ENCODE results near the gene AGAP6.
"Not testable (repeated sequence)": the region's sequence is repeated elsewhere in the genome, so short reads cannot be mapped to it uniquely, and the experiment has no call there.

The AGAP6 gene

GRCh38 chr10:49988376-49988775 is at the start of gene AGAP6:
AGAP6 (plus strand) TSS chr10:49988406; CDS start chr10:49988716, 310 bp downstream.
- not testable (repeated sequence) for H3K27ac ChIP-seq (ENCODE audit: low read depth, low read length); H4K20me1 ChIP-seq (ENCODE audit: control insufficient read depth, insufficient read depth, low read depth, low read length); H3K79me2 ChIP-seq (ENCODE audit: control insufficient read depth, low read length); H3F3A ChIP-seq (ENCODE audit: control insufficient read depth, insufficient read depth); H3K4me3 ChIP-seq (ENCODE audit: low read length); H3K36me3 ChIP-seq (ENCODE audit: control insufficient read depth, low read length); H3K9me3 ChIP-seq (ENCODE audit: control insufficient read depth, insufficient read depth, low read length); H3K9me2 ChIP-seq (replicated peaks; ENCODE audit: control insufficient read depth, low read length); H3K27me3 ChIP-seq (ENCODE audit: control insufficient read depth, low read length); H3K4me1 ChIP-seq (ENCODE audit: control insufficient read depth, low read length); H3K4me2 ChIP-seq (ENCODE audit: low read length)

GRCh38 chr10:49941447-49942338 is 46.5 kb upstream of the AGAP6 start, which contains the start of the genes PARG and TIMM23B:
PARG (minus strand) TSS chr10:49942027; CDS start chr10:49941725, 302 bp downstream.
TIMM23B (plus strand) TSS chr10:49942053; CDS start chr10:49942195, 142 bp downstream.
- Histone ChIP-seq H3K4me1 (ENCODE audit: control insufficient read depth, low read length) (peaks cover 21% of the 10 kb centered on the region), H3K4me2 (ENCODE audit: low read length) (peak within 1 kb of the TSS; percentile 71), H3K4me3 (ENCODE audit: low read length) (peak within 1 kb of the TSS; percentile 86), H3K79me2 (ENCODE audit: control insufficient read depth, low read length) (peaks cover 81% of the 10 kb centered on the region), H3K36me3 (ENCODE audit: control insufficient read depth, low read length) (peaks cover 14% of the 10 kb centered on the region), H3K27ac (ENCODE audit: low read depth, low read length) (peak within 1 kb of the TSS; percentile 49)
- not testable (repeated sequence) for H3K9me2 ChIP-seq (replicated peaks; ENCODE audit: control insufficient read depth, low read length); H4K20me1 ChIP-seq (ENCODE audit: control insufficient read depth, insufficient read depth, low read depth, low read length); H3K27me3 ChIP-seq (ENCODE audit: control insufficient read depth, low read length); H3K9me3 ChIP-seq (ENCODE audit: control insufficient read depth, insufficient read depth, low read length); H3F3A ChIP-seq (ENCODE audit: control insufficient read depth, insufficient read depth)
- TF ChIP-seq CTCF (IDR thresholded peaks at IDR 0.05; ENCODE audit: low read depth, low read length, poor library complexity, severe bottlenecking): peak; percentile 37

DNA sequence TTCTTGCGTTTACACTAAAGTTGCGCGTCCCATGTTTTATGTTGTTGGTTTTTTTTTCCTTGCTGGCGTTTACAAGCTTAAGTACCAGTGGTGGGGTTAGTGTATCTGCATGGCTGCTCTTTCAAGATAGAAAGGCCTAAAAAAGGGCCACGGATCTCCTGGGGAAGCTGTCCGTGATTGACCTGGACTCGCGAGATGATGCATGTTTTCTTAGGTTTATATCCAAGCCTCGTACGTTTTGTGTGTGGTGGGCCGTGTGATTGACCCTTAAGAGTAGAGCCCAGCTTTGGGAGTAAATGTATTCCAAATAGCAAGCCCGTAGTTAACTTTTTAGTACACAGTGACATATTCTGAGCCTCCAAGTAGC is 45.9 kb upstream of the AGAP6 start:
- H3K4me2 ChIP-seq (ENCODE audit: low read length): peak overlapping the region; percentile 71
- peaks cover 14% of the 10 kb centered on the region for H3K36me3 ChIP-seq (ENCODE audit: control insufficient read depth, low read length)
- H3K27ac ChIP-seq (ENCODE audit: low read depth, low read length): peak overlapping the region; percentile 49
- H3K27me3 ChIP-seq (ENCODE audit: control insufficient read depth, low read length); H3K9me3 ChIP-seq (ENCODE audit: control insufficient read depth, insufficient read depth, low read length); H3F3A ChIP-seq (ENCODE audit: control insufficient read depth, insufficient read depth); H4K20me1 ChIP-seq (ENCODE audit: control insufficient read depth, insufficient read depth, low read depth, low read length); H3K9me2 ChIP-seq (replicated peaks; ENCODE audit: control insufficient read depth, low read length): not testable (repeated sequence)
- H3K79me2 ChIP-seq (ENCODE audit: control insufficient read depth, low read length): peaks cover 84% of the 10 kb centered on the region
- peaks cover 21% of the 10 kb centered on the region for H3K4me1 ChIP-seq (ENCODE audit: control insufficient read depth, low read length)
- peak overlapping the region; percentile 86 for H3K4me3 ChIP-seq (ENCODE audit: low read length)

DNA sequence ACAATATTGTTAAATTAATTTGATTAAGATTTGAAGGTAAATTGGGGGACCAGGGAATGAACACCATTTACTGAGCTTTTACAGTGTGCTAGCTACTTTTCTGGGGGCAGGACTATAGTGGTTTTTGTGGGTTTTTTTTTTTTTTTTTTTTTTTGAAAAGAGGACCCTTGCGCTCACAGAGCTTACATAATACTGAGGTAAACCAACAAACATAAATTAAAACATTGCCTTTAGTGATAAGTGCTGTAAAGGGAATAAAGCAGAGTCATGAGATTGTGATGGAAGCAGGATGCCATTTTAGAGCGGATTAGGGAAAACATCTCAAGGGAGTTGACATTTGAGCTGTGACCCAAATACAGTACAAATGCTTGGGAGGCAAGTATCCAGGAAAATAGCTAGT is 44.6 kb upstream of the AGAP6 start:
- H4K20me1 ChIP-seq (ENCODE audit: control insufficient read depth, insufficient read depth, low read depth, low read length); H3K27ac ChIP-seq (ENCODE audit: low read depth, low read length); H3K9me2 ChIP-seq (replicated peaks; ENCODE audit: control insufficient read depth, low read length); H3K4me3 ChIP-seq (ENCODE audit: low read length); H3K27me3 ChIP-seq (ENCODE audit: control insufficient read depth, low read length); H3F3A ChIP-seq (ENCODE audit: control insufficient read depth, insufficient read depth); H3K9me3 ChIP-seq (ENCODE audit: control insufficient read depth, insufficient read depth, low read length): not testable (repeated sequence)
- H3K4me1 ChIP-seq (ENCODE audit: control insufficient read depth, low read length): peaks cover 21% of the 10 kb centered on the region
- H3K36me3 ChIP-seq (ENCODE audit: control insufficient read depth, low read length): peaks cover 14% of the 10 kb centered on the region
- H3K4me2 ChIP-seq (ENCODE audit: low read length): peak overlapping the region; percentile 42
- peaks cover 81% of the 10 kb centered on the region for H3K79me2 ChIP-seq (ENCODE audit: control insufficient read depth, low read length)

- H3K36me3 ChIP-seq (ENCODE audit: control insufficient read depth, low read length): peaks cover 12% of the 10 kb centered on the region
- not testable (repeated sequence) for H3K27ac ChIP-seq (ENCODE audit: low read depth, low read length); H3K4me3 ChIP-seq (ENCODE audit: low read length); H3F3A ChIP-seq (ENCODE audit: control insufficient read depth, insufficient read depth); H3K9me2 ChIP-seq (replicated peaks; ENCODE audit: control insufficient read depth, low read length); H4K20me1 ChIP-seq (ENCODE audit: control insufficient read depth, insufficient read depth, low read depth, low read length); H3K9me3 ChIP-seq (ENCODE audit: control insufficient read depth, insufficient read depth, low read length); H3K27me3 ChIP-seq (ENCODE audit: control insufficient read depth, low read length); H3K4me1 ChIP-seq (ENCODE audit: control insufficient read depth, low read length); H3K4me2 ChIP-seq (ENCODE audit: low read length)
- peaks cover 65% of the 10 kb centered on the region for H3K79me2 ChIP-seq (ENCODE audit: control insufficient read depth, low read length)
Measured at GRCh38 chr10:49948142-49948541, 40.1 kb upstream of the AGAP6 start.

DNA sequence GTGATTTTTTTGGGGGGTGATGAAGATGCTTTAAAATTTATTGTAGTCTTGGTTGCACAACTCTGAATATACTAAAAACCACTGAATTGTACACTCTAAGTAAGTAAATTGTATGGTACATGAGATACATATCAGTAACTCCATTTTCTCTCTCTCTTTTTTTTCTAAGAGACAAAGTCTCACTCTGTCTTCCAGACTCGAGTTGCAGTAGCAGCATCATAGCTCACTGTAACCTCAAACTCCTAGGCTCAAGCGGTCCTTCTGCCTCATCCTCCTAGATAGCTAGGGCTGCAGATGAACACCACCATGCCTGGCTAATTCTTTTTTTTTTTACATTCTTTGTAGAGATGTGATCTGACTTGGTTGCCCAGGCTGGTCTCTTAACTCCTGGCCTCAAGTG is 39.5 kb upstream of the AGAP6 start:
- not testable (repeated sequence) for H3K4me1 ChIP-seq (ENCODE audit: control insufficient read depth, low read length); H3K27me3 ChIP-seq (ENCODE audit: control insufficient read depth, low read length); H3K9me3 ChIP-seq (ENCODE audit: control insufficient read depth, insufficient read depth, low read length); H3K4me3 ChIP-seq (ENCODE audit: low read length); H4K20me1 ChIP-seq (ENCODE audit: control insufficient read depth, insufficient read depth, low read depth, low read length); H3K4me2 ChIP-seq (ENCODE audit: low read length); H3F3A ChIP-seq (ENCODE audit: control insufficient read depth, insufficient read depth); H3K9me2 ChIP-seq (replicated peaks; ENCODE audit: control insufficient read depth, low read length); H3K27ac ChIP-seq (ENCODE audit: low read depth, low read length); H3K36me3 ChIP-seq (ENCODE audit: control insufficient read depth, low read length)
- H3K79me2 ChIP-seq (ENCODE audit: control insufficient read depth, low read length): peaks cover 59% of the 10 kb centered on the region

DNA sequence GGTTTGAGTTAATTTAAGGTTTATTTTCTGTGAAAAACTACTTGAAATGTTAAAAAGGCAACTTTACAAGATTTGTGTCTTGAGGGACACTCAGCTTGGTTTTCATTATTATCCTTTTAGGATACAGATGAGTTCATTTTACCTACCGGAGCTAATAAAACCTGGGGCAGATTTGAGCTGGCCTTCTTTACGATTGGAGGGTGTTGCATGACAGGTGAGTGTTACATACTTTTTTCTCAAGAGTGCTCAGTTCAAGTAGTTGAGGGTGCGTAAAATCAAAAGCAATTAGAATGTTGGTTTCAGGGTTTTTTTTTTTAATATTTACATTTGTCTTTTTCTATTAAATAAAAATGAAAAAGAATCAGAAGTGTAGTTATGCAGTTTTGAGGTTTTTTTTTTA is 36.2 kb upstream of the AGAP6 start:
- H3K9me3 ChIP-seq (ENCODE audit: control insufficient read depth, insufficient read depth, low read length); H3K4me1 ChIP-seq (ENCODE audit: control insufficient read depth, low read length); H3K27ac ChIP-seq (ENCODE audit: low read depth, low read length); H3K36me3 ChIP-seq (ENCODE audit: control insufficient read depth, low read length); H3K4me2 ChIP-seq (ENCODE audit: low read length); H3K27me3 ChIP-seq (ENCODE audit: control insufficient read depth, low read length); H3K9me2 ChIP-seq (replicated peaks; ENCODE audit: control insufficient read depth, low read length); H4K20me1 ChIP-seq (ENCODE audit: control insufficient read depth, insufficient read depth, low read depth, low read length); H3K4me3 ChIP-seq (ENCODE audit: low read length); H3F3A ChIP-seq (ENCODE audit: control insufficient read depth, insufficient read depth): not testable (repeated sequence)
- H3K79me2 ChIP-seq (ENCODE audit: control insufficient read depth, low read length): peaks cover 43% of the 10 kb centered on the region
